ENCODE measurements around the gene DUOX2. TPM values are rescaled to one million over a fixed set of nuclear protein-coding genes. Genes with fewer than 3 reads are reported as not detected.

Gene DUOX2
- polyA plus RNA-seq, 1 experiment = not detected

- POLR2A ChIA-PET = no interaction called here
- no peaks in the 10 kb centered on the region; the same call in 1 of the 2 replicates for H3K9me3 ChIP-seq (ENCODE audit: control insufficient read depth, insufficient read depth, low read length)
- H3K27ac ChIP-seq (ENCODE audit: low read depth, low read length) = no peak overlapping the region
- TF ChIP-seq CTCF (IDR thresholded peaks at IDR 0.05; ENCODE audit: low read depth, low read length) = no peak
- CTCF ChIA-PET = interaction anchor here (1.4 to 1.6 kb wide), 2 partner anchors 22 to 23 kb away, joined by 5 to 7 read pairs; no protein-coding TSS in a partner anchor
- H3K4me3 ChIP-seq (ENCODE audit: low read depth, low read length) = no peak overlapping the region
- peaks cover 36% of the 10 kb centered on the region for H3K27me3 ChIP-seq (ENCODE audit: control insufficient read depth, insufficient read depth, low read length)
- no peak for DNase-seq (ENCODE audit: low read depth, low spot score)
Measured at GRCh38 chr15:45141386-45141785, 27.4 kb upstream of the DUOX2 start.

GRCh38 chr15:45140557-45141250 lies 26.7 kb upstream of the DUOX2 start:
- H3K27me3 ChIP-seq (ENCODE audit: control insufficient read depth, insufficient read depth, low read length) = peaks cover 43% of the 10 kb centered on the region
- CTCF ChIA-PET = interaction anchor here (1.7 kb wide), 1 partner anchor 14 kb away, joined by 7 read pairs; no protein-coding TSS in a partner anchor

GRCh38 chr15:45139770-45140169 lies 25.8 kb upstream of the DUOX2 start:
- ChIA-PET CTCF (interaction anchor here (1.7 kb wide), 1 partner anchor 13 kb away, joined by 7 read pairs; no protein-coding TSS in a partner anchor), POLR2A (no interaction called here)
- peaks cover 44% of the 10 kb centered on the region for H3K27me3 ChIP-seq (ENCODE audit: control insufficient read depth, insufficient read depth, low read length)
- no peak overlapping the region for H3K27ac ChIP-seq (ENCODE audit: low read depth, low read length)
- no peak for DNase-seq (ENCODE audit: low read depth, low spot score)
- no peak for TF ChIP-seq CTCF (IDR thresholded peaks at IDR 0.05; ENCODE audit: low read depth, low read length)
- no peak overlapping the region for H3K4me3 ChIP-seq (ENCODE audit: low read depth, low read length)
- no peaks in the 10 kb centered on the region; the same call in 1 of the 2 replicates for H3K9me3 ChIP-seq (ENCODE audit: control insufficient read depth, insufficient read depth, low read length)

More at GRCh38 chr15:45140557-45141250, 26.7 kb upstream of the DUOX2 start:
- Histone ChIP-seq H3K4me3 (ENCODE audit: low read depth, low read length) (no peak overlapping the region), H3K27ac (ENCODE audit: low read depth, low read length) (no peak overlapping the region), H3K9me3 (ENCODE audit: control insufficient read depth, insufficient read depth, low read length) (no peaks in the 10 kb centered on the region; the same call in 1 of the 2 replicates)
- no peak for TF ChIP-seq CTCF (IDR thresholded peaks at IDR 0.05; ENCODE audit: low read depth, low read length)
- no peak for DNase-seq (ENCODE audit: low read depth, low spot score)
- POLR2A ChIA-PET = no interaction called here

- ChIA-PET CTCF (interaction anchor here (1.7 to 2.4 kb wide), 2 partner anchors 12 kb away, joined by 7 to 8 read pairs; no protein-coding TSS in a partner anchor), POLR2A (no interaction called here)
- no peak for DNase-seq (ENCODE audit: low read depth, low spot score)
- Histone ChIP-seq H3K9me3 (ENCODE audit: control insufficient read depth, insufficient read depth, low read length) (no peaks in the 10 kb centered on the region; the same call in 1 of the 2 replicates), H3K27ac (ENCODE audit: low read depth, low read length) (no peak overlapping the region), H3K4me3 (ENCODE audit: low read depth, low read length) (no peak overlapping the region), H3K27me3 (ENCODE audit: control insufficient read depth, insufficient read depth, low read length) (peaks cover 45% of the 10 kb centered on the region)
- no peak for TF ChIP-seq CTCF (IDR thresholded peaks at IDR 0.05; ENCODE audit: low read depth, low read length)
Measured at GRCh38 chr15:45138814-45139765, 25.1 kb upstream of the DUOX2 start.
